Aorta (tissue), 5 donors: ENCODE measurements around the gene ALDH18A1. TPM values are rescaled to one million over a fixed set of nuclear protein-coding genes. Genes with fewer than 3 reads are reported as not detected.

Source experiments
- ATAC-seq: fragments of 200-7000 bp; cut with Tn5 transposase; one replicate; pipeline ENCODE4 v1.9.1; 2022; ENCODE audit warnings: moderate library complexity; ENCODE audit not compliant: low FRiP score
- DNase-seq, 2 donors: peaks; one replicate each; pipeline ENCODE4 v3.0.0-alpha.2; 2020
- H3K27ac ChIP-seq, 2 donors: one replicate each; pipeline ENCODE4 v1.5.1; 2013; ENCODE audit warnings: low read length in 2 of 2, mild to moderate bottlenecking in 2 of 2, moderate library complexity in 2 of 2, control low read depth in 1 of 2, inconsistent platforms in 1 of 2, low read depth in 1 of 2
- H3K27me3 ChIP-seq, 2 donors: one replicate each; pipeline ENCODE4 v1.6.1; 2013; ENCODE audit warnings: control low read depth in 1 of 2, low read length in 1 of 2, mild to moderate bottlenecking in 1 of 2, moderate library complexity in 1 of 2; ENCODE audit not compliant: insufficient read depth in 2 of 2, control insufficient read depth in 1 of 2
- H3K36me3 ChIP-seq, 2 donors: one replicate each; pipeline ENCODE4 v1.6.1; 2013; ENCODE audit warnings: control low read depth in 1 of 2, low read length in 1 of 2, mild to moderate bottlenecking in 1 of 2; ENCODE audit not compliant: insufficient read depth in 2 of 2, control insufficient read depth in 1 of 2
- H3K4me1 ChIP-seq, 2 donors: one replicate each; pipeline ENCODE4 v1.6.1; 2013; ENCODE audit warnings: low read length in 2 of 2, control low read depth in 1 of 2, mild to moderate bottlenecking in 1 of 2, moderate library complexity in 1 of 2; ENCODE audit not compliant: insufficient read depth in 2 of 2, control insufficient read depth in 1 of 2
- H3K4me3 ChIP-seq, 2 donors: one replicate each; pipeline ENCODE4 v1.5.1; 2013; ENCODE audit warnings: low read length in 2 of 2, control low read depth in 1 of 2, mild to moderate bottlenecking in 1 of 2
- H3K9me3 ChIP-seq: one replicate; pipeline ENCODE4 v1.6.1; 2013; ENCODE audit warnings: mild to moderate bottlenecking, low read length; ENCODE audit not compliant: control insufficient read depth
- WGBS, 2 donors: extraction: QIAGEN DNeasy Blood & Tissue Kit; methylation state at CpG; one replicate each; pipeline ENCODE4 v1.1.7; 2013; 5-methylcytosine and 5-hydroxymethylcytosine counted together
- intact Hi-C, 2 donors: fragments of 100-400 bp; cut with DNase I; formaldehyde crosslinking; loops; one replicate each; pipeline versions ENCODE4 v1.14.2 to v1.15.0; 2022
- long read RNA-seq, 2 donors: library from polyadenylated mRNA; unstranded; transcript quantifications; one replicate each; pipeline ENCODE4 v2.0.0, GENCODE V29; 2020 to 2021
- polyA plus RNA-seq, 2 donors: library from polyadenylated mRNA; stranded (reverse); fragments of 200-250 nt; gene quantifications; one replicate each; pipeline ENCODE4 v1.2.3, GENCODE V29; 2013
- total RNA-seq, 2 donors: library from RNA; stranded (reverse); fragmentation: NEBNext Ultra II Directional; extraction: Animal tissue kit (Norgen Biotek cat#: 25700); gene quantifications; one replicate each; pipeline ENCODE4 v1.2.1, GENCODE V29; 2021
- donor health status: healthy with polysubstance abuse.
- donor health status: Bipolar disorder and iron deficiency.
- donor health status: DM: no; HTN: no; CAD: no.
- donor health status: DM: no; HTN: no; CAD: no.
- donor health status: DM: yes; HTN: yes; CAD: no.

ALDH18A1 gene
- total RNA-seq (10 to 100 TPM; 45.4 to 50.8 TPM), polyA plus RNA-seq (10 to 100 TPM; 12.1 to 16.2 TPM)
- long read RNA-seq, donor 1, transcript ALDH18A1-202 (18 exons, 3,359 nt), result major isoform, 44 of 84 reads
- long read RNA-seq, donor 1, transcript ALDH18A1-201 (18 exons, 3,337 nt), result minor isoform, 6 of 84 reads
- long read RNA-seq, donor 1, partial matches to known transcripts, result 25 of 84 reads
- long read RNA-seq, donor 1, other reads (novel, unspliced or antisense), result 9 of 84 reads
- long read RNA-seq, donor 2, transcript ALDH18A1-202 (18 exons, 3,359 nt), result major isoform, 15 of 39 reads
- long read RNA-seq, donor 2, transcript ALDH18A1-201 (18 exons, 3,337 nt), result minor isoform, 6 of 39 reads
- long read RNA-seq, donor 2, partial matches to known transcripts, result 10 of 39 reads
- long read RNA-seq, donor 2, other reads (novel, unspliced or antisense), result 8 of 39 reads

- Histone ChIP-seq H3K27me3 (no peaks in the 10 kb centered on the region), H3K36me3 (no peaks in the 10 kb centered on the region), H3K4me1 (no peaks in the 10 kb centered on the region), H3K4me3 (peak within 1 kb of the TSS; percentile 54 to 76), H3K9me3 (no peaks in the 10 kb centered on the region), H3K27ac (no peak within 1 kb of the TSS)
- DNase-seq (peak; percentile 96 to 98), ATAC-seq (peak; percentile 98)
- WGBS, 2 donors, result 0 to 1% methylated on average over 77 to 83 of the region's 83 CpGs
- intact Hi-C loops, result no loop called here
Measured at GRCh38 chr10:95656291-95657164, at the start of gene ALDH18A1. ALDH18A1 (minus strand) TSS chr10:95656711; CDS start chr10:95653377, 3,334 bp downstream.

GRCh38 chr10:95698415-95698814 lies 41.9 kb upstream of the ALDH18A1 start:
- intact Hi-C loops, result loop anchor here in 1 of 2 donors (5.0 kb wide), 1 partner anchor 49 kb away; no protein-coding TSS in a partner anchor
- no peak overlapping the region for H3K27ac ChIP-seq
- no peaks in the 10 kb centered on the region for H3K9me3 ChIP-seq
- no peak for DNase-seq
- H3K27me3 ChIP-seq, result no peaks in the 10 kb centered on the region
- 46 to 48% methylated on average over 2 of the region's 2 CpGs for WGBS, 2 donors
- H3K4me1 ChIP-seq, result no peaks in the 10 kb centered on the region
- H3K4me3 ChIP-seq, result no peak overlapping the region
- no peaks in the 10 kb centered on the region for H3K36me3 ChIP-seq
- no peak for ATAC-seq

GRCh38 chr10:95697429-95697828 lies 40.9 kb upstream of the ALDH18A1 start:
- Histone ChIP-seq H3K36me3 (no peaks in the 10 kb centered on the region), H3K4me1 (peaks cover 0 to 3% of the 10 kb centered on the region in 2 donors), H3K4me3 (no peak overlapping the region), H3K27ac (no peak overlapping the region), H3K9me3 (no peaks in the 10 kb centered on the region), H3K27me3 (no peaks in the 10 kb centered on the region)
- 80 to 84% methylated on average over 3 of the region's 3 CpGs for WGBS, 2 donors
- intact Hi-C loops, result loop anchor here in 1 of 2 donors (5.0 kb wide), 1 partner anchor 50 kb away; no protein-coding TSS in a partner anchor
- peak in 1 of 2 donors; percentile 69 for DNase-seq
- ATAC-seq, result no peak

- intact Hi-C loops, result loop anchor here (1.0 to 5.0 kb wide), 5 partner anchors 53 to 171 kb away; no protein-coding TSS in a partner anchor
- Histone ChIP-seq H3K4me3 (no peak overlapping the region), H3K27ac (no peak overlapping the region)
Measured at GRCh38 chr10:95694665-95695064, 38.2 kb upstream of the ALDH18A1 start.

GRCh38 chr10:95693668-95694534 lies 37.4 kb upstream of the ALDH18A1 start, which contains the start of gene TCTN3:
TCTN3 (minus strand) TSS chr10:95693927; CDS start chr10:95693899, 28 bp downstream.
- Histone ChIP-seq H3K27ac (peak within 1 kb of the TSS in 1 of 2 donors; percentile 49), H3K9me3 (no peaks in the 10 kb centered on the region), H3K27me3 (no peaks in the 10 kb centered on the region), H3K4me3 (peak within 1 kb of the TSS; percentile 70 to 71), H3K4me1 (peaks cover 0 to 3% of the 10 kb centered on the region in 2 donors), H3K36me3 (no peaks in the 10 kb centered on the region)
- WGBS, 2 donors, result 0 to 1% methylated on average over 50 to 53 of the region's 53 CpGs
- peak; percentile 98 for DNase-seq
- intact Hi-C loops, result loop anchor here (1.0 to 2.0 kb wide), 4 partner anchors 147 to 171 kb away; no protein-coding TSS in a partner anchor
- peak; percentile 100 for ATAC-seq

More at GRCh38 chr10:95694665-95695064, 38.2 kb upstream of the ALDH18A1 start:
- no peaks in the 10 kb centered on the region for H3K27me3 ChIP-seq
- no peaks in the 10 kb centered on the region for H3K36me3 ChIP-seq
- H3K4me1 ChIP-seq, result peaks cover 0 to 3% of the 10 kb centered on the region in 2 donors
- no peak for DNase-seq
- H3K9me3 ChIP-seq, result no peaks in the 10 kb centered on the region
- WGBS, 2 donors, result 95 to 96% methylated on average over 18 of the region's 18 CpGs
- no peak for ATAC-seq

- Histone ChIP-seq H3K27me3 (no peaks in the 10 kb centered on the region), H3K4me1 (peaks cover 0 to 3% of the 10 kb centered on the region in 2 donors), H3K9me3 (no peaks in the 10 kb centered on the region), H3K4me3 (peak overlapping the region; percentile 70 to 71), H3K27ac (peak overlapping the region in 1 of 2 donors; percentile 49), H3K36me3 (no peaks in the 10 kb centered on the region)
- DNase-seq (no peak), ATAC-seq (peak; percentile 2)
- WGBS, 2 donors, result 5 to 7% methylated on average over 15 of the region's 15 CpGs
- intact Hi-C loops, result no loop called here
Measured at GRCh38 chr10:95693071-95693667, 36.7 kb upstream of the ALDH18A1 start.

GRCh38 chr10:95691281-95691680 lies 34.8 kb upstream of the ALDH18A1 start:
- Histone ChIP-seq H3K4me1 (peaks cover 0 to 3% of the 10 kb centered on the region in 2 donors), H3K9me3 (no peaks in the 10 kb centered on the region), H3K36me3 (peaks cover 0 to 2% of the 10 kb centered on the region in 2 donors), H3K4me3 (no peak overlapping the region), H3K27me3 (no peaks in the 10 kb centered on the region), H3K27ac (no peak overlapping the region)
- intact Hi-C loops, result no loop called here
- 90 to 91% methylated on average over 2 of the region's 2 CpGs for WGBS, 2 donors
- DNase-seq, result no peak
- no peak for ATAC-seq
